GM12865 (cell line): ENCODE data around the gene C9orf153.

ENCODE experiments used
- DNase-seq: peaks from one replicate; pipeline ENCODE4 v3.0.0; 2010; ENCODE audit warnings: low read depth
- H3K4me3 ChIP-seq: 2 replicates; pipeline ENCODE4 v1.5.1; 2011; ENCODE audit warnings: mild to moderate bottlenecking, low read depth, low read length, control low read depth
- TF ChIP-seq, protein P1 (sequence below): IDR thresholded peaks from 2 replicates; pipeline ENCODE4 v1.5.1; 2011; ENCODE audit warnings: low read length, control low read depth, low read depth, inconsistent platforms; ENCODE audit not compliant: insufficient read depth; ENCODE audit errors: missing control alignments

C9orf153 gene

GRCh38 chr9:86184138-86184524 is 75.3 kb downstream of the C9orf153 start:
- TF ChIP-seq, protein P1, sequence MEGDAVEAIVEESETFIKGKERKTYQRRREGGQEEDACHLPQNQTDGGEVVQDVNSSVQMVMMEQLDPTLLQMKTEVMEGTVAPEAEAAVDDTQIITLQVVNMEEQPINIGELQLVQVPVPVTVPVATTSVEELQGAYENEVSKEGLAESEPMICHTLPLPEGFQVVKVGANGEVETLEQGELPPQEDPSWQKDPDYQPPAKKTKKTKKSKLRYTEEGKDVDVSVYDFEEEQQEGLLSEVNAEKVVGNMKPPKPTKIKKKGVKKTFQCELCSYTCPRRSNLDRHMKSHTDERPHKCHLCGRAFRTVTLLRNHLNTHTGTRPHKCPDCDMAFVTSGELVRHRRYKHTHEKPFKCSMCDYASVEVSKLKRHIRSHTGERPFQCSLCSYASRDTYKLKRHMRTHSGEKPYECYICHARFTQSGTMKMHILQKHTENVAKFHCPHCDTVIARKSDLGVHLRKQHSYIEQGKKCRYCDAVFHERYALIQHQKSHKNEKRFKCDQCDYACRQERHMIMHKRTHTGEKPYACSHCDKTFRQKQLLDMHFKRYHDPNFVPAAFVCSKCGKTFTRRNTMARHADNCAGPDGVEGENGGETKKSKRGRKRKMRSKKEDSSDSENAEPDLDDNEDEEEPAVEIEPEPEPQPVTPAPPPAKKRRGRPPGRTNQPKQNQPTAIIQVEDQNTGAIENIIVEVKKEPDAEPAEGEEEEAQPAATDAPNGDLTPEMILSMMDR, result no peak
- DNase-seq, result no peak
- no peak overlapping the region for H3K4me3 ChIP-seq

DNA sequence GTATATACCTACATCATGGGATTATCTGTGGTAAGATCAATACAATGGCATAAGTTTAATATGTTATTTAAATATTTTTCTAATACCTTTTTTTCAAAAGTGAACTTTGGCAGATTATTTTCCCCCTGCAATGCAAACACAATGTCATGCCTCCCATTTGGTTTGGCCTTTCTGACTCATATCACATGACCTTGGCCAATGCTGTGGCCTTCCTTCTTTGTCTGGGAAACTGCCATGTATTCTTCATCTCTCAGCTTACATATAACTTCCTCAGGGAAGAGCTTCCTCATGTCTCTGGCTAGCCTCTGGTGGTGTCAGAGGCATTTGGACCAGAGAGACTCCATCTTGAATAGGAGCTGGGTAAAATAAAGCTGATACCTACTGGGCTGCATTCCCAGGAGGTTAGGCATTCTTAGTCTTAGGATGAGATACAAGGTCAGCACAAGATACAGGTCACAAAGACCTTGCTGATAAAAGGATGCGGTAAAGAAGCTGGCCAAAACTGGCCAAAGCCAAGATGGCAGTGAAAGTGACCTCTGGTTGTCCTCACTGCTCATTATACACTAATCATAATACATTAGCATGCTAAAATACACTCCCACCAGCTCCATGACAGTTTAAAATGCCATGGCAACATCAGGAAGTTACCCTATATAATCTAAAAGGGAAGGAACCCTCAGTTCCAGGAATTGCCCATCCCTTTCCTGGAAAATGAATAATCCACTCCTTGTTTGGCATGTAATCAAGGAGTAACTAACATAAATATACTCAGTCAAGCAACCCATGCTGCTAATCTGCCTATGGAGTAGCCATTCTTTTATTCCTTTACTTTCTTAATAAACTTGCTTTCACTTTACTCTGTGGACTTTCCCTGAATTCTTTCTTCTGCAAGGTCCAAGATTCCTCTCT is 76.0 kb downstream of the C9orf153 start:
- no peak overlapping the region for H3K4me3 ChIP-seq
- TF ChIP-seq, protein P1, result no peak
- no peak for DNase-seq

- TF ChIP-seq, protein P1, result no peak
- DNase-seq, result no peak
- no peak overlapping the region for H3K4me3 ChIP-seq
These were observed 77.8 kb downstream of the C9orf153 start for GRCh38 chr9:86181379-86182315.

GRCh38 chr9:86178503-86178902 is 81.0 kb downstream of the C9orf153 start:
- no peak for DNase-seq
- TF ChIP-seq, protein P1, result no peak
- no peak overlapping the region for H3K4me3 ChIP-seq

DNA sequence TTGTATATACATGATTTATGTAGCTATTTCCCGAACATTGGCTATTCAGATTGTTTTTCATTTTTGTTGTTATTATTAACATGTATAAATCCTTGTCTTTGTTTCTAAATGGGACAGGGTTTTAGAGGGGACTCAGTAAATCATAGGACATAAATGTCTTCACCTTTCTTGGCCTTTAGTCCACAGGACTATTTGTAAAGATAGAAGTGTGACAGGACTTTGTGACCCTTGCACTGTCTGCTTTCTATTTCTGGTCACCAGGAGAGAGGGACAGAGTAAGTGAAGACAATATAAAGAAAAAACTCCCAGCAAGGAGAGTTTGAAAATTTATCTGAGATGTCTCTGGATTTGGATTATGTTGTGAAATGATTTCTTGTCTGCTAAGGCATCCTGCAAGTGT is 81.5 kb downstream of the C9orf153 start:
- H3K4me3 ChIP-seq, result no peak overlapping the region
- DNase-seq, result no peak
- TF ChIP-seq, protein P1, result no peak

- H3K4me3 ChIP-seq, result no peak overlapping the region
- DNase-seq, result no peak
- TF ChIP-seq, protein P1, result no peak
These were observed 83.0 kb downstream of the C9orf153 start for GRCh38 chr9:86176468-86176867.
